Measurements from ENCODE around the gene OR52J3.

Gene OR52J3

GRCh38 chr11:5092821-5093585 lies 46.7 kb downstream of the OR52J3 start:
- no peak for DNase-seq (ENCODE audit: low read depth in 2 of 2)

GRCh38 chr11:5096011-5096410 lies 49.7 kb downstream of the OR52J3 start:
- DNase-seq (ENCODE audit: low read depth in 2 of 2): no peak
